GM23338 (cell line): ENCODE measurements around the gene CYTL1. TPM values are rescaled to one million over a fixed set of nuclear protein-coding genes. Genes with fewer than 3 reads are reported as not detected.

Experiments
- ATAC-seq: fragments of 200-7000 bp; cut with Tn5 transposase; 3 replicates; pipeline ENCODE4 v1.9.1; 2020
- DNase-seq: peaks from one replicate; pipeline ENCODE4 v3.0.0-alpha.2; 2015; ENCODE audit warnings: low spot score
- H2AFZ ChIP-seq: fragments of 200-600 bp; sonication (generic); 2 replicates; pipeline ENCODE4 v1.8.0; 2016; ENCODE audit warnings: antibody characterized with exemption, mild to moderate bottlenecking, moderate library complexity
- H3F3A ChIP-seq: fragments of 200-600 bp; sonication (generic); replicated peaks from 2 replicates; pipeline ENCODE4 v1.8.0; 2017; ENCODE audit warnings: antibody characterized with exemption, mixed run types, low read depth
- H3K27ac ChIP-seq: fragments of 200-600 bp; sonication (generic); 2 replicates; pipeline ENCODE4 v1.6.1; 2016; ENCODE audit warnings: low read depth
- H3K27me3 ChIP-seq: fragments of 200-600 bp; sonication (generic); 2 replicates; pipeline ENCODE4 v1.8.0; 2016; ENCODE audit warnings: mild to moderate bottlenecking, mixed run types, moderate library complexity; ENCODE audit not compliant: insufficient read depth
- H3K36me3 ChIP-seq: fragments of 200-600 bp; sonication (generic); 2 replicates; pipeline ENCODE4 v1.8.0; 2016; ENCODE audit warnings: mild to moderate bottlenecking; ENCODE audit not compliant: insufficient read depth
- H3K4me1 ChIP-seq: fragments of 200-600 bp; sonication (generic); 2 replicates; pipeline ENCODE4 v1.8.0; 2016; ENCODE audit warnings: mild to moderate bottlenecking, moderate library complexity; ENCODE audit not compliant: insufficient read depth
- H3K4me2 ChIP-seq: fragments of 200-600 bp; sonication (generic); 2 replicates; pipeline ENCODE4 v1.7.1; 2017; ENCODE audit warnings: mixed run types
- H3K4me3 ChIP-seq: fragments of 200-600 bp; sonication (generic); 2 replicates; pipeline ENCODE4 v1.6.1; 2016; ENCODE audit warnings: mixed run types
- H3K79me2 ChIP-seq: fragments of 200-600 bp; sonication (generic); replicated peaks from 2 replicates; pipeline ENCODE4 v1.8.0; 2017; ENCODE audit warnings: mild to moderate bottlenecking; ENCODE audit not compliant: insufficient read depth
- H3K9me2 ChIP-seq: fragments of 200-600 bp; sonication (generic); 2 replicates; pipeline ENCODE4 v1.8.0; 2017; ENCODE audit not compliant: insufficient read depth
- H4K20me1 ChIP-seq: fragments of 200-600 bp; sonication (generic); replicated peaks from 2 replicates; pipeline ENCODE4 v1.8.0; 2017; ENCODE audit warnings: mild to moderate bottlenecking; ENCODE audit not compliant: insufficient read depth
- H3K27ac Mint-ChIP-seq: 2 replicates; pipeline ENCODE4 v1.8.0; 2020; ENCODE audit warnings: inconsistent platforms, mild to moderate bottlenecking, moderate library complexity, mixed read lengths
- H3K27me3 Mint-ChIP-seq: 3 replicates; pipeline ENCODE4 v1.8.0; 2022; ENCODE audit warnings: low read depth, mild to moderate bottlenecking, moderate library complexity, mixed read lengths, inconsistent platforms; ENCODE audit not compliant: insufficient read depth, poor library complexity
- H3K36me3 Mint-ChIP-seq: 3 replicates; pipeline ENCODE4 v1.8.0; 2021; ENCODE audit warnings: low read depth, mild to moderate bottlenecking, inconsistent platforms, moderate library complexity, mixed read lengths
- H3K4me1 Mint-ChIP-seq: 3 replicates; pipeline ENCODE4 v1.8.0; 2020; ENCODE audit warnings: mild to moderate bottlenecking, inconsistent platforms, mixed read lengths
- H3K4me3 Mint-ChIP-seq: 3 replicates; pipeline ENCODE4 v1.8.0; 2021; ENCODE audit warnings: moderate library complexity, mild to moderate bottlenecking, inconsistent platforms, mixed read lengths
- H3K9me3 Mint-ChIP-seq: 3 replicates; pipeline ENCODE4 v1.8.0; 2020; ENCODE audit warnings: moderate library complexity, mild to moderate bottlenecking, inconsistent platforms, mixed read lengths
- CREB1 ChIP-seq: fragments of 250-450 bp; sonication (Bioruptor Pico); IDR thresholded peaks from 2 replicates; pipeline ENCODE4 v1.5.0; 2020; ENCODE audit warnings: low read depth, mild to moderate bottlenecking, moderate library complexity
- EZH2 ChIP-seq: fragments of 200-600 bp; sonication (generic); IDR thresholded peaks from one replicate; pipeline ENCODE4 v1.8.0; 2017; ENCODE audit warnings: antibody characterized with exemption, mild to moderate bottlenecking, low read depth; ENCODE audit not compliant: unreplicated experiment
- EZH2phosphoT487 ChIP-seq: fragments of 200-600 bp; sonication (generic); IDR thresholded peaks from one replicate; pipeline ENCODE4 v1.8.1; 2018; ENCODE audit warnings: antibody characterized with exemption; ENCODE audit not compliant: unreplicated experiment
- JUNB ChIP-seq: IDR thresholded peaks from one replicate; pipeline ENCODE4 v1.6.1; 2016; ENCODE audit warnings: antibody characterized with exemption; ENCODE audit not compliant: unreplicated experiment
- NANOG ChIP-seq: IDR thresholded peaks from 2 replicates; pipeline ENCODE4 v1.6.1; 2016; ENCODE audit warnings: antibody characterized with exemption, borderline replicate concordance
- POLR2AphosphoS5 ChIP-seq: IDR thresholded peaks from 2 replicates; pipeline ENCODE4 v1.6.1; 2016; ENCODE audit warnings: antibody characterized with exemption, low read depth
- STAT1 ChIP-seq: IDR thresholded peaks from one replicate; pipeline ENCODE4 v1.6.1; 2016; ENCODE audit warnings: antibody characterized with exemption; ENCODE audit not compliant: unreplicated experiment
- ZNF114 ChIP-seq: fragments of 250-450 bp; sonication (Bioruptor Pico); IDR thresholded peaks from 2 replicates; pipeline ENCODE4 v1.5.0; 2020; ENCODE audit warnings: mild to moderate bottlenecking, moderate library complexity
- ZNF331 ChIP-seq: fragments of 250-450 bp; sonication (Bioruptor Pico); IDR thresholded peaks from 2 replicates; pipeline ENCODE4 v1.5.0; 2020; ENCODE audit warnings: low read depth, mild to moderate bottlenecking, moderate library complexity
- polyA plus RNA-seq: library from polyadenylated mRNA; unstranded; fragments of >200 nt; fragmentation: Nextera tagmentation; extraction: Ambion mirVana; gene quantifications from 2 replicates; pipeline ENCODE4 v1.2.1, GENCODE V29; 2016
- total RNA-seq: library from RNA; depleted of rRNA; stranded (reverse); fragments of >200 nt; shearing (Covaris generic); gene quantifications from 2 replicates; pipeline ENCODE4 v1.2.3, GENCODE V29; 2014
- TF ChIP-seq, protein P1 (sequence below): IDR thresholded peaks from one replicate; pipeline ENCODE4 v1.6.1; 2018; ENCODE audit warnings: antibody characterized with exemption; ENCODE audit not compliant: unreplicated experiment
- TF ChIP-seq, protein P2 (sequence below): IDR thresholded peaks from 2 replicates; pipeline ENCODE4 v1.6.1; 2016; ENCODE audit warnings: antibody characterized with exemption
- TF ChIP-seq, protein P3 (sequence below), 2 experiments: fragments of 200-600 bp in 1 of 2; sonication (generic) in 1 of 2; conservative IDR thresholded peaks; 2 replicates each; pipeline versions ENCODE4 v1.5.1 to v1.6.1; 2016 to 2017; ENCODE audit warnings: antibody characterized with exemption in 2 of 2, low read depth in 2 of 2, mild to moderate bottlenecking in 2 of 2, moderate library complexity in 1 of 2
- TF ChIP-seq, protein P4 (sequence below): fragments of 250-450 bp; sonication (Bioruptor Pico); IDR thresholded peaks from 2 replicates; pipeline ENCODE4 v1.5.0; 2020; ENCODE audit warnings: mild to moderate bottlenecking, moderate library complexity

CYTL1 gene
- total and polyA plus RNA-seq, 2 experiments from 2014 or later: 12.6 to 17.6 TPM

DNA sequence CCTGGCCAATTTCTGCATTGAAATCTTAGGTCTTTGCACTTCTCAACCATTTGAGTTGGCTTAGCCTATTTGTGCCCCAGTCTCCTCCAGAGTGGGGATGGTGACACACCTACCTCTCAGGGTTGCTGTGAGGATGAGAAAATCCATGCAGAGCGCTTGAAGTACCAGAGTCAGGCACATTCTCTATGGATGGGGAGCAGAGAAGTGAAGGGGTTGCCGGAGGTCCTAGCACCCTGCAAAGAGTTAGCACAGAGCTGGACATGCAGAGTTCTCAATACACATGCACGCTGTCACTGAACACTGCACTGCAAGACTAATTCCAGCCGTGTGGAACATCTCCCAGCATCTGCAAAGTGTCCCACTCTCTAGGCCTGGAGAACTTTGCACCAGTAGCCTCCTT is 29.5 kb upstream of the CYTL1 start:
- DNase-seq (no peak), ATAC-seq (no peak)
- H3K4me3 Mint-ChIP-seq: no peak overlapping the region
- 0 out of 2 replicates have a peak, but pooled peaks cover 4% of the 10 kb centered on the region for H3F3A ChIP-seq
- no peaks in the 10 kb centered on the region; the same call in 2 of the 3 replicates for H3K9me3 Mint-ChIP-seq
- peaks cover 7% of the 10 kb centered on the region; the same call in 2 of the 3 replicates for H3K4me1 Mint-ChIP-seq
- H4K20me1 ChIP-seq: no peaks in the 10 kb centered on the region
- no peak overlapping the region for H3K27ac ChIP-seq
- no peak overlapping the region for H3K4me3 ChIP-seq
- no peaks in the 10 kb centered on the region for H3K36me3 Mint-ChIP-seq
- no peak overlapping the region for H3K27ac Mint-ChIP-seq
- H3K4me1 ChIP-seq: no peaks in the 10 kb centered on the region
- H2AFZ ChIP-seq: no peak overlapping the region
- H3K27me3 ChIP-seq: peaks cover 38% of the 10 kb centered on the region
- H3K79me2 ChIP-seq: no peaks in the 10 kb centered on the region
- peaks cover 30% of the 10 kb centered on the region for H3K27me3 Mint-ChIP-seq
- H3K4me2 ChIP-seq: no peak overlapping the region
- H3K9me2 ChIP-seq: peaks cover under 1% of the 10 kb centered on the region; the same call in 1 of the 2 replicates
- H3K36me3 ChIP-seq: no peaks in the 10 kb centered on the region
- TF ChIP-seq ZNF114 (CRISPR knock-in tag): no peak
- no peak for TF ChIP-seq STAT1
- no peak for TF ChIP-seq EZH2
- TF ChIP-seq NANOG: no peak
- TF ChIP-seq, protein P1, sequence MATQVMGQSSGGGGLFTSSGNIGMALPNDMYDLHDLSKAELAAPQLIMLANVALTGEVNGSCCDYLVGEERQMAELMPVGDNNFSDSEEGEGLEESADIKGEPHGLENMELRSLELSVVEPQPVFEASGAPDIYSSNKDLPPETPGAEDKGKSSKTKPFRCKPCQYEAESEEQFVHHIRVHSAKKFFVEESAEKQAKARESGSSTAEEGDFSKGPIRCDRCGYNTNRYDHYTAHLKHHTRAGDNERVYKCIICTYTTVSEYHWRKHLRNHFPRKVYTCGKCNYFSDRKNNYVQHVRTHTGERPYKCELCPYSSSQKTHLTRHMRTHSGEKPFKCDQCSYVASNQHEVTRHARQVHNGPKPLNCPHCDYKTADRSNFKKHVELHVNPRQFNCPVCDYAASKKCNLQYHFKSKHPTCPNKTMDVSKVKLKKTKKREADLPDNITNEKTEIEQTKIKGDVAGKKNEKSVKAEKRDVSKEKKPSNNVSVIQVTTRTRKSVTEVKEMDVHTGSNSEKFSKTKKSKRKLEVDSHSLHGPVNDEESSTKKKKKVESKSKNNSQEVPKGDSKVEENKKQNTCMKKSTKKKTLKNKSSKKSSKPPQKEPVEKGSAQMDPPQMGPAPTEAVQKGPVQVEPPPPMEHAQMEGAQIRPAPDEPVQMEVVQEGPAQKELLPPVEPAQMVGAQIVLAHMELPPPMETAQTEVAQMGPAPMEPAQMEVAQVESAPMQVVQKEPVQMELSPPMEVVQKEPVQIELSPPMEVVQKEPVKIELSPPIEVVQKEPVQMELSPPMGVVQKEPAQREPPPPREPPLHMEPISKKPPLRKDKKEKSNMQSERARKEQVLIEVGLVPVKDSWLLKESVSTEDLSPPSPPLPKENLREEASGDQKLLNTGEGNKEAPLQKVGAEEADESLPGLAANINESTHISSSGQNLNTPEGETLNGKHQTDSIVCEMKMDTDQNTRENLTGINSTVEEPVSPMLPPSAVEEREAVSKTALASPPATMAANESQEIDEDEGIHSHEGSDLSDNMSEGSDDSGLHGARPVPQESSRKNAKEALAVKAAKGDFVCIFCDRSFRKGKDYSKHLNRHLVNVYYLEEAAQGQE: no peak
- no peak for TF ChIP-seq ZNF331
- TF ChIP-seq JUNB: no peak
- TF ChIP-seq POLR2AphosphoS5: no peak
- TF ChIP-seq EZH2phosphoT487: no peak
- TF ChIP-seq CREB1 (CRISPR knock-in tag): no peak
- TF ChIP-seq, protein P2, sequence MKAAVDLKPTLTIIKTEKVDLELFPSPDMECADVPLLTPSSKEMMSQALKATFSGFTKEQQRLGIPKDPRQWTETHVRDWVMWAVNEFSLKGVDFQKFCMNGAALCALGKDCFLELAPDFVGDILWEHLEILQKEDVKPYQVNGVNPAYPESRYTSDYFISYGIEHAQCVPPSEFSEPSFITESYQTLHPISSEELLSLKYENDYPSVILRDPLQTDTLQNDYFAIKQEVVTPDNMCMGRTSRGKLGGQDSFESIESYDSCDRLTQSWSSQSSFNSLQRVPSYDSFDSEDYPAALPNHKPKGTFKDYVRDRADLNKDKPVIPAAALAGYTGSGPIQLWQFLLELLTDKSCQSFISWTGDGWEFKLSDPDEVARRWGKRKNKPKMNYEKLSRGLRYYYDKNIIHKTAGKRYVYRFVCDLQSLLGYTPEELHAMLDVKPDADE: no peak
- TF ChIP-seq, protein P3, sequence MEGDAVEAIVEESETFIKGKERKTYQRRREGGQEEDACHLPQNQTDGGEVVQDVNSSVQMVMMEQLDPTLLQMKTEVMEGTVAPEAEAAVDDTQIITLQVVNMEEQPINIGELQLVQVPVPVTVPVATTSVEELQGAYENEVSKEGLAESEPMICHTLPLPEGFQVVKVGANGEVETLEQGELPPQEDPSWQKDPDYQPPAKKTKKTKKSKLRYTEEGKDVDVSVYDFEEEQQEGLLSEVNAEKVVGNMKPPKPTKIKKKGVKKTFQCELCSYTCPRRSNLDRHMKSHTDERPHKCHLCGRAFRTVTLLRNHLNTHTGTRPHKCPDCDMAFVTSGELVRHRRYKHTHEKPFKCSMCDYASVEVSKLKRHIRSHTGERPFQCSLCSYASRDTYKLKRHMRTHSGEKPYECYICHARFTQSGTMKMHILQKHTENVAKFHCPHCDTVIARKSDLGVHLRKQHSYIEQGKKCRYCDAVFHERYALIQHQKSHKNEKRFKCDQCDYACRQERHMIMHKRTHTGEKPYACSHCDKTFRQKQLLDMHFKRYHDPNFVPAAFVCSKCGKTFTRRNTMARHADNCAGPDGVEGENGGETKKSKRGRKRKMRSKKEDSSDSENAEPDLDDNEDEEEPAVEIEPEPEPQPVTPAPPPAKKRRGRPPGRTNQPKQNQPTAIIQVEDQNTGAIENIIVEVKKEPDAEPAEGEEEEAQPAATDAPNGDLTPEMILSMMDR (conservative IDR thresholded peaks at IDR 0.05; ENCODE audit: low read depth in 2 of 2): no peak
- TF ChIP-seq, protein P4, sequence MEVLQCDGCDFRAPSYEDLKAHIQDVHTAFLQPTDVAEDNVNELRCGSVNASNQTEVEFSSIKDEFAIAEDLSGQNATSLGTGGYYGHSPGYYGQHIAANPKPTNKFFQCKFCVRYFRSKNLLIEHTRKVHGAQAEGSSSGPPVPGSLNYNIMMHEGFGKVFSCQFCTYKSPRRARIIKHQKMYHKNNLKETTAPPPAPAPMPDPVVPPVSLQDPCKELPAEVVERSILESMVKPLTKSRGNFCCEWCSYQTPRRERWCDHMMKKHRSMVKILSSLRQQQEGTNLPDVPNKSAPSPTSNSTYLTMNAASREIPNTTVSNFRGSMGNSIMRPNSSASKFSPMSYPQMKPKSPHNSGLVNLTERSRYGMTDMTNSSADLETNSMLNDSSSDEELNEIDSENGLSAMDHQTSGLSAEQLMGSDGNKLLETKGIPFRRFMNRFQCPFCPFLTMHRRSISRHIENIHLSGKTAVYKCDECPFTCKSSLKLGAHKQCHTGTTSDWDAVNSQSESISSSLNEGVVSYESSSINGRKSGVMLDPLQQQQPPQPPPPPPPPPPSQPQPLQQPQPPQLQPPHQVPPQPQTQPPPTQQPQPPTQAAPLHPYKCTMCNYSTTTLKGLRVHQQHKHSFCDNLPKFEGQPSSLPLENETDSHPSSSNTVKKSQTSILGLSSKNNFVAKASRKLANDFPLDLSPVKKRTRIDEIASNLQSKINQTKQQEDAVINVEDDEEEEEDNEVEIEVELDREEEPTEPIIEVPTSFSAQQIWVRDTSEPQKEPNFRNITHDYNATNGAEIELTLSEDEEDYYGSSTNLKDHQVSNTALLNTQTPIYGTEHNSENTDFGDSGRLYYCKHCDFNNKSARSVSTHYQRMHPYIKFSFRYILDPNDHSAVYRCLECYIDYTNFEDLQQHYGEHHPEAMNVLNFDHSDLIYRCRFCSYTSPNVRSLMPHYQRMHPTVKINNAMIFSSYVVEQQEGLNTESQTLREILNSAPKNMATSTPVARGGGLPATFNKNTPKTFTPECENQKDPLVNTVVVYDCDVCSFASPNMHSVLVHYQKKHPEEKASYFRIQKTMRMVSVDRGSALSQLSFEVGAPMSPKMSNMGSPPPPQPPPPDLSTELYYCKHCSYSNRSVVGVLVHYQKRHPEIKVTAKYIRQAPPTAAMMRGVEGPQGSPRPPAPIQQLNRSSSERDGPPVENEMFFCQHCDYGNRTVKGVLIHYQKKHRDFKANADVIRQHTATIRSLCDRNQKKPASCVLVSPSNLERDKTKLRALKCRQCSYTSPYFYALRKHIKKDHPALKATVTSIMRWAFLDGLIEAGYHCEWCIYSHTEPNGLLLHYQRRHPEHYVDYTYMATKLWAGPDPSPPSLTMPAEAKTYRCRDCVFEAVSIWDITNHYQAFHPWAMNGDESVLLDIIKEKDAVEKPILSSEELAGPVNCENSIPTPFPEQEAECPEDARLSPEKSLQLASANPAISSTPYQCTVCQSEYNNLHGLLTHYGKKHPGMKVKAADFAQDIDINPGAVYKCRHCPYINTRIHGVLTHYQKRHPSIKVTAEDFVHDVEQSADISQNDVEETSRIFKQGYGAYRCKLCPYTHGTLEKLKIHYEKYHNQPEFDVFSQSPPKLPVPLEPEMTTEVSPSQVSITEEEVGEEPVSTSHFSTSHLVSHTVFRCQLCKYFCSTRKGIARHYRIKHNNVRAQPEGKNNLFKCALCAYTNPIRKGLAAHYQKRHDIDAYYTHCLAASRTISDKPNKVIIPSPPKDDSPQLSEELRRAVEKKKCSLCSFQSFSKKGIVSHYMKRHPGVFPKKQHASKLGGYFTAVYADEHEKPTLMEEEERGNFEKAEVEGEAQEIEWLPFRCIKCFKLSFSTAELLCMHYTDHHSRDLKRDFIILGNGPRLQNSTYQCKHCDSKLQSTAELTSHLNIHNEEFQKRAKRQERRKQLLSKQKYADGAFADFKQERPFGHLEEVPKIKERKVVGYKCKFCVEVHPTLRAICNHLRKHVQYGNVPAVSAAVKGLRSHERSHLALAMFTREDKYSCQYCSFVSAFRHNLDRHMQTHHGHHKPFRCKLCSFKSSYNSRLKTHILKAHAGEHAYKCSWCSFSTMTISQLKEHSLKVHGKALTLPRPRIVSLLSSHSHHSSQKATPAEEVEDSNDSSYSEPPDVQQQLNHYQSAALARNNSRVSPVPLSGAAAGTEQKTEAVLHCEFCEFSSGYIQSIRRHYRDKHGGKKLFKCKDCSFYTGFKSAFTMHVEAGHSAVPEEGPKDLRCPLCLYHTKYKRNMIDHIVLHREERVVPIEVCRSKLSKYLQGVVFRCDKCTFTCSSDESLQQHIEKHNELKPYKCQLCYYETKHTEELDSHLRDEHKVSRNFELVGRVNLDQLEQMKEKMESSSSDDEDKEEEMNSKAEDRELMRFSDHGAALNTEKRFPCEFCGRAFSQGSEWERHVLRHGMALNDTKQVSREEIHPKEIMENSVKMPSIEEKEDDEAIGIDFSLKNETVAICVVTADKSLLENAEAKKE (CRISPR knock-in tag): no peak
